ENCODE measurements around the gene CNST.
"Not testable (repeated sequence)": the region's sequence is repeated elsewhere in the genome, so short reads cannot be mapped to it uniquely, and the experiment has no call there.

The CNST gene

GRCh38 chr1:246617768-246618167, 51.5 kb downstream of the CNST start:
- no peak for DNase-seq (ENCODE audit: low read depth in 2 of 3, low spot score in 2 of 3)

DNA sequence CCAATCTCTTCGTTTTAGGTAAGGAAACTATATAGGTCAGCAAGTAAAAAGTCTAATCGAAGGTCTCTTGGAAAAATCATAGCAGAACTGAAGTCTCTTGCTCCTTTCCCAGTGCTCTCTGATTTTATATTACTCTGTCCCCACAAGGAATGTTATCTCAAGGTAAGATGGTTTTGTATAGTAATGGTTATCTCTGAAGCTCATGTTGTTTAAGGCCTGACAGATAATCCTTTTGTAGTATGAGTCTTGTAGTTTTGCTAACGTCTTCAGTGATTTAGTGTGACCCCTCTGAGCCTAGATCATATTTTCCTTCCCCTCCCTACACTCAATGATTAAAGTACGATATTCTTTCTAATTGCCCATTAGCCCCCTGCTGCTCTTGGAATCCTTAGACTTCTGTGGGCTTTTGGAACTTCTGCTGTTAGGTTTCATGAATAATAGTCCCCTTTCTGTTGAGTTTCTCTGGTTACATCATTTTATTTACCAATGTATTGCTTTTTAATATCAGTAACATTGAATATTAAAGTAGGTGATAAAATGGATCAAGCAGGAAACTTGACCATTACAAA, 52.1 kb downstream of the CNST start:
- DNase-seq (ENCODE audit: low read depth in 2 of 3, low spot score in 2 of 3), result no peak

DNA sequence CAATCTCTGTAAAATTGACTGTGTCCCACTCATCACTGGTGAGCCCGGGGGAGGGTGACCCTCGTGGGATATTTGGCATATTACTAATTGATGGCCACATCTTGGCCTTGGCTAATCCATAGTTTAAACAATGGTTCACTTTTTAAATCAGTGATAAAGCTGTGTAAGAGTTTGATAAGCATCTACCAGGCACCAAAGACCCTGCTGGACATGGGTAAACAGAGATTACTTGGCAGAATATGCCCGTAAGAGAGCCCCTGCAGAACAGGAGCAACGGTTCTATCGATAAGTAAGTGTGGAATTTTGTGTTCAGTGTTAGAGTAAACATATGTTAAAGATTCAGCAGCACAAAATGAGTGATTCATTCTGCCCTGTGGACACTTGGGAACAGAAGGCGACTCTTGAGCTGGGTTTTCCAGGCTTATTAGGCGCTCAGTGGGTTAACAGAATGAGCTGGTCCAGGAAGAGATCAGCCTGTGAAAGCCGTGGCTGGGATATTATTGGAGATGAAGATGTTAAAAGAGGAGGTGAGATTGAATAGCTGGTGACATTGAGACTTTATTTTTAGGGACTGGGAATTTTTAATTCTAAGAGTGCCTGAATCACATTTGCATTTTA, 55.9 kb downstream of the CNST start:
- no peak for DNase-seq (ENCODE audit: low read depth in 2 of 3, low spot score in 2 of 3)

- no peak for DNase-seq (ENCODE audit: low read depth in 2 of 3, low spot score in 2 of 3)
Measured at GRCh38 chr1:246624091-246624490, 57.8 kb downstream of the CNST start.

- no peak for DNase-seq (ENCODE audit: low read depth in 2 of 3, low spot score in 2 of 3)
Measured at GRCh38 chr1:246629030-246629429, 62.8 kb downstream of the CNST start.

DNA sequence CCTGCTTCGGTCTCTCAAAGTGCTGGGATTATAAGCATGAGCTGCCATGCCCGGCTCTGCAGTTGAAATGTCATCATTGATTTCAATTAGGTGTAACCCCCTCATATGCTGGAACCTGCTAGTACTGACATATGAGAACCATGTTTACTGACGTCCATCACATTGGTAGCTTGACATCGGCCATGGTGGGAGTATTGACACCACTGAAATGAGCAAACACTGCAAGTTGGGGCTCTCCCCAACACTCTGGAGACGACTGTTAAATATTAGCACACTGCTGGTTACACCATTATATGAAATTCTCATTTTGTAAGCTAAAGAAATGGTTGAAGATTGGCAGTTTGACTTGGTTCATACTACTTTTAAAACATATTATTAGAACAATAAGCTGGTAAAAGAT, 63.7 kb downstream of the CNST start:
- DNase-seq (ENCODE audit: low read depth in 2 of 3, low spot score in 2 of 3), result no peak

GRCh38 chr1:246631426-246631825, 65.2 kb downstream of the CNST start:
- DNase-seq (ENCODE audit: low read depth in 2 of 3, low spot score in 2 of 3), result no peak

DNA sequence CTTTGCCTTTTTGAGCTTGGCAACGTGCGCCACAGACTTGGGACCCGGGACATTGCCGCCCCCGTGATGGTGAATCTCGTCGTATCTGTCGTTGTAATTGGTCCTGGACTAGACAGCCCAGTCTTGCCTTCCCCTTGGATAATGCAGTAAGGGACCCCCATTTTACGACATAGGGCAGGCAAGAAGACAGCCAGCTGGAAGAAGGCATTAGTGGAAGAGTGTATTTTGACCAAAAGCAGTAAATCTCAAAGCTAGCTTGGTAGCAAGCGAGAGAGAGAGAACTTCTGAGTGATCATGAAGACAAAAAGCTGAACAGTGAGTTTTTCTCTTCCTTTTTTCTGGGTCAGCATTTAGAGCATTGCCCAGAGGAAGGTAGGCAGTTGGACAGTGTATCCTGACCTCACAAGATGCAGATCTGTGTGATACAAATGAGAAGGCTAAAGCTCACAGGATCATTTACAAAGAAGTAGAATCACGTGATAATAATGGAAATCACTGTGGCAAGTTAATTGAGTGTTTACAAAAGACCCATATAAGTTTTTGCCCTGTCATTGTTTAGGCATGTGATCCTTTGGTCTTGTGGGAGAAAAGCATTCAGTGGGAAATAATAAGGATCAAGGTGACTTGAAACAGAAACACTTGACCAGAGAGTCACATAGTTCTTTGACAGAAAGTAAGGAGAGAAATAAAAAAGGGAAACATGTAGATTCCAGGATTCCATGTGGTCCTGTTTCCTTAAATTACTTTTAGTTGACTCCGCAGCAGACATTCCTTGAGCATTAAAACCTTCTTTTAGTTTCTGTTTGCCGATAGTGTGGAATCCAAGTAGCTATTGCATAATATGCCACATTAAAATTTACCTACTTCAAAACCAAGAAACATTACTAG, 66.3 kb downstream of the CNST start:
- DNase-seq (ENCODE audit: low read depth in 2 of 3, low spot score in 2 of 3), result no peak

DNA sequence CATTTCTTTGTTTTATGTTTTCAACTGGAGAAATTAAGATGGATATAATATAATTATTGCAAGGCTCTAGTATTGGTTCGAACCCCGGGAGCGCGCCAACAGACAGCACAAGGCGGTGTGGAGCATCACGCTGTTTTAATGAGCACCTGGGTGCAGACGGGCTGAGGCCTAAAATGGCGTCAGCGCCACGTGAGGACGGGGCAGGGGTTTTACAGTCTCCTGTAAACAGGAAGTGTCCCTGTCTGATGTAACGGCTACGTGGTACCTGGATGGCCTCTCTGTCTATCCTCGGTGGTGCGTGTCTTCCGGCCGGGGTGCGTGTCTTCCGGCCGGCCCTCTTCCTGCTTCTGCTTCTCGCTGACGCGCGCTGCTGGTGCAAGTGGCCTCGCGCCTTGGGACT, 68.4 kb downstream of the CNST start:
- DNase-seq (ENCODE audit: low read depth in 2 of 3, low spot score in 2 of 3), result not testable (repeated sequence)

DNA sequence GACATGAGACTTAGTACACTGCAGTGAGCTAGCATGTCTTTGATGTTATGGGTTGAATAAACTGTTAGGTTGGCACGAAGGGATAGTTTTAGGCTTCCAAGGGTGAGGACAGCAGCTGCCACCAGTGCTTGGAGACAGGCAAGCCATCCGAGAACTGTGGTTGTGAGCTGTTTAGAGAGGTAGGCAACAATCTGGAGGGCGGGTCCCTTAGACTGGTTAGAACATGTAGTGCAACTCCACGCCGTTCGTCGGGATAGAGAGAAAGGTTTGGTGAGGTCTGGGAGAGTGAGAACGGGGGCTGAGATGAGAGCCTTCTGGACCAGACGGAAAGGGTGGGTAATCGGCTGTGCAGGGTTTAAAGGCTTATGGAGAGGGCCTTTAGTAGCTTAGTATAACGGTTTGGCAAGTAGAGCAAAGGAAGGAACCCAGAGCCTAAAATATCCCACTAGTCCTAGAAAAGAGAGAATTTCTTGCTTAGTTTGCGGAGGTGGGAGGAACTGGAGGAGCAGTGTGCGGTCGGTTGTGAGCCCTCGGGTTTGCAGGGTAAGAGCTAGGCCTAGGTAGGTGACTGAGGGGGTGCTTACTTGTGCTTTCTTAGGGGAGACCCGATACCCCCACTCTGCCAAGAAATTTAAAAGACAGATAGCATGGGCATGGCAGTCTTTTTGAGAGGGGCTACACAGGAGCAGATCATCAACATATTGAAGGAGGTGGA, 72.8 kb downstream of the CNST start:
- no peak for DNase-seq (ENCODE audit: low read depth in 2 of 3, low spot score in 2 of 3)

GRCh38 chr1:246639732-246640131, 73.5 kb downstream of the CNST start:
- no peak for DNase-seq (ENCODE audit: low read depth in 2 of 3, low spot score in 2 of 3)

GRCh38 chr1:246640747-246641146, 74.5 kb downstream of the CNST start:
- DNase-seq (ENCODE audit: low read depth in 2 of 3, low spot score in 2 of 3), result no peak

DNA sequence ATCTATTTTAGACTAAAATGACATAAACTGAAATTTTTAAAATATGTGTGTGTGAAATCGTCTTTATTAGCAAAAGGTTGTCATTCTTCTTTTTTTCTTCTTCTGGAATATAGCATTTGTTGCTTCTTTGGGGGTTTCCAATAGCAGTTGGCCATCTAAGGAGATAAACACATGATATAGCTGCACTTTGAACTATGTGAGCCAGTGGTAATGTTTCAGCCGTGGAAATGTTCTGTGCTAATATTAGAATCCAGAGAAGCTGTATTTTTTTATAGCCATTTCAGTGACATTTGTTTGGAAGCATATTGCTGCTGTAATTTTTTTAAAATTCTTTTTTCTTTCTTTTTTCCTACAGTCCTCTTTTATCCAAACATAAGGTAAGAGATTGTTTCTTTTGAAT, 75.1 kb downstream of the CNST start:
- no peak for DNase-seq (ENCODE audit: low read depth in 2 of 3, low spot score in 2 of 3)

DNA sequence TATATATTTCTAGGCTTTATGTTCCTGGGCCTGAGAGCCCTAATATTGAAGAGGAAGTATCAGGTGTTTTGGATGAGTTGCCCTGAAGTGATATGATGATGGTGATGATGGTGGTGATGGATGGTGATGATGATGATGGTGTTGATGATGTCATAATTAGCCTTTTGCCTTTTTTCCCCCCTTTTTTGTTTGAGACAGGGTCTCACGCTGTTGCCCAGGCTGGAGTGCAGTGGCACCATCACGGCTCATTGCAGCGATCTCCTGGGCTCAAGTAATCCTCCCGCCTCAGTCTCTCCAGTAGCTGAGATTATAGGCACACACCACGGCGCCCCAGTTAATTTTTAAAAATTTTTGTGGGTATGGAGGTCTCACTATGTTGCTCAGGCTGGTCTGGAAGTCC, 76.5 kb downstream of the CNST start:
- DNase-seq (ENCODE audit: low read depth in 2 of 3, low spot score in 2 of 3), result no peak

DNA sequence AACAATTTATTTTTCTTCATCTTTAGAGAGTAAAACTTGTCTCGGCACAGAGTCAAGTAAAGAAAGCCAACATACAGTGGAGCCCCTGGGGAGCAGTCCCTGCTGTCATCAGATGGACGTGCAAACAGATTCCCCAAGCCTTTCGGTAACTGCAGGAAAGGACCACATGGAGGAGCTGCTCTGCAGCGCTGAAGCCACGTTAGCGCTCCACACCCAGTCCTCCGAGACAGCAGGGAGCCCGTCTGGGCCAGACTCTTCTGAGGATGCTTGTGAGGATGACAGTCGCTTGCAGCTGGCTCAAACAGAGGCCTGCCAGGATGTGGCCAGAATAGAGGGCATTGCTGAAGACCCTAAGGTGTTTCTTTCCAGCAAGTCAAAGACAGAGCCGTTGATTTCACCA, 80.9 kb downstream of the CNST start:
- DNase-seq (ENCODE audit: low read depth in 2 of 3, low spot score in 2 of 3), result no peak

- DNase-seq (ENCODE audit: low read depth in 2 of 3, low spot score in 2 of 3), result no peak
Measured at GRCh38 chr1:246647513-246647912, 81.3 kb downstream of the CNST start.

- no peak for DNase-seq (ENCODE audit: low read depth in 2 of 3, low spot score in 2 of 3)
Measured at GRCh38 chr1:246651012-246651695, 84.9 kb downstream of the CNST start.

DNA sequence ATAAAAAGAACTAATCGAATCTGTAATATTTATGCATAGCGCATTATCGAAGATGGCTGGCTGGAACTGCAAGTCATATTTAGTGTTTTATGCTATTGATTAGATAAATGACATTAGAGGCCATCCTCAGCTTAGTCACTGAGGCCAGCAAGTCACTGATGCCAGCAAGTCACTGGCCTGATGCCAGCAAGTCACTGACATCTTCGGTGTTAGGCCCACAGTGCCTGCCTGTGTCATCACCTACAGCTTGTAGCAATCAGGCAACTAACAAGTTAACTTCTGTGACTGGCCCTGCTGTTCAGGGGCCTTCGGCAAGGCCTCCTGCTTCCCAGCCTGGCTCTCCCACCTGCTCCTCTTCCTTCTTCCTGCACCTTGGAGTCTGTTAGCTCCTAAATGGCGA, 92.3 kb downstream of the CNST start:
- DNase-seq (ENCODE audit: low read depth in 2 of 3, low spot score in 2 of 3), result no peak

GRCh38 chr1:246659594-246660140, 93.4 kb downstream of the CNST start:
- DNase-seq (ENCODE audit: low read depth in 2 of 3, low spot score in 2 of 3), result no peak

DNA sequence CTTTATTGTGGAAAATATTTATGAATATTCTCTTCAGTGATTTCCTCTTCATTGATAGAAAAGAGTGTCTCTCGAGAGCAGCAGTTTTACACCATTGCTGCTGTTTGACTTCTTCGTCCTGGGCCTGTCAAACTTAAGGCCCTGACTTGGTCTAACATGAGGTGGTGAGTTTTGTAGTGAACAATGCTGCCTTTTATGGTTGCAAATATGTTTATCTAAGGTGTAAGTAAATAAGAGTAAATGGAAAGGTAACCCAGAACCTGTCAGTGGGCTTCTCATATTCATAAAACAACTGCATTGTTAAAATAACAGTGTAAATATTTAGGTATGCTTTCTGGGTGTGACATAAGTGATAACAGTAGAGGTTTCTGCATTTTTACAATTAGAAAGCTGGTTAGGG, 95.2 kb downstream of the CNST start:
- DNase-seq (ENCODE audit: low read depth in 2 of 3, low spot score in 2 of 3), result no peak

GRCh38 chr1:246667773-246668172, 101.5 kb downstream of the CNST start:
- no peak for DNase-seq (ENCODE audit: low read depth in 2 of 3, low spot score in 2 of 3)

All from activated CD8-positive, alpha-beta memory T cell treated with anti-CD3 and anti-CD28 coated beads for 48 hours (primary cell).